TTC549 (cell line): ENCODE results near the gene RAB25.
A peak's percentile ranks its signal among the peaks of the same experiment; 100 is the strongest.

Experiments
- FAIRE-seq: peaks from 2 replicates; lab custom pipeline; 2012; peaks lifted over from hg19 to GRCh38; lab: Jason Lieb, UNC

RAB25 gene

DNA sequence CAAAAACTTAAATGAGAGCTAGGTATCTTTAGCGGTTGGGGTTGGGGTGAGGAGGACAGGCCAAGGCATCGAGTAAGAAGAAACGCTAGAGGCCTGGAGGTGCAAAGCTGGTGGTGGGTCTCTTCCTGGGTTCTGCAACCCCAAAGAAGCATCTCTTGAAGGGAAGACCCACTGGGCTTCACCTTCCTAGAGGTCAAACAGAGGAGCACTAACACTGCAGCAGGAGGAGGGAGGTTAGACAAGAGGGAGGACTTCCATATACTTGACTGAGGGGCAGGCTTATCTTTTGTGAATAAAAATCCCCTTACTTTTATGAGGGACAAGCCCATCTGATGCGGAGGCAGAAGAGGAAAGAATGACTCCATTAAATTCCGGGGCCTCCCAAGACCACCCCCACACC lies 18.8 kb downstream of the RAB25 start:
- FAIRE-seq, result no peak

- no peak for FAIRE-seq
Observed at GRCh38 chr1:156080241-156080862, 19.4 kb downstream of the RAB25 start.

DNA sequence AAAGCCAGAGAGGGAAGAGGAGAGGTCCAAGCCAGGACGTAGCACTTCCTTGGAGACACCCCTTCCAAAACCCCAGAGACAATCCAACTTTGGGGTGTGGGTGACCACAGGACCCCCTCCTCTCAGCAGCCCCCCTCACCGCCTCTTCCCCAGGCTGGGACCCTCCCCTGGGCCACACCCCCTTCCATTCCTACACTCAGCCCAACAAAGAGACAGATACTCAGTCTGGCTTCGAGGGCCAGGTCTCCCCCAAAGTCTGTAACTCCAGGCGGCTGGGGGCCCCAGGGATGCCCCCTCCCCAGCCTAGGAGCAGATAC lies 19.9 kb downstream of the RAB25 start:
- FAIRE-seq, result no peak

GRCh38 chr1:156081180-156081916 lies 20.4 kb downstream of the RAB25 start:
- no peak for FAIRE-seq

DNA sequence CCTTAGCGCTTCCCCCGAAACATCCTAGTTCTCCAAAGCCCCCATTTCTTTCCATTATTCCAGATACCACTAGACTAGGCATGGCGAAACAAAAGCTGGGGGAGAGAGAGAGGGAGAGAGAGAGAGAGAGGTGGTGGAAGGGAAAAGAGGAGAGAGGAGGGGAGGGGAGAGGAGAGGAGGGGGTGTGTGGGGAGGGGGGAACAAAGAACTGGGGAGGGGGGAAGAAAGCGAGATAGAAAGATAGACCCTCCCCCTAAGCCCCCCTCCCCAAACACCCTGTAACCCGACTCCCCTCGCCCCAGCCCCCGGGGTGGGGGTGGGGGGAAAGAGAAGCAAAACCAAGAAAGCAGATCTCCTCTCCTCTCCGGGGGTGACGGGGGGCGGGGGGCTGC lies 21.0 kb downstream of the RAB25 start:
- FAIRE-seq, result no peak

GRCh38 chr1:156082309-156083091 lies 21.5 kb downstream of the RAB25 start, which contains the start of gene MEX3A:
MEX3A (minus strand) TSS chr1:156082465; CDS start chr1:156081998, 467 bp downstream.
- FAIRE-seq, result peak; percentile 41

DNA sequence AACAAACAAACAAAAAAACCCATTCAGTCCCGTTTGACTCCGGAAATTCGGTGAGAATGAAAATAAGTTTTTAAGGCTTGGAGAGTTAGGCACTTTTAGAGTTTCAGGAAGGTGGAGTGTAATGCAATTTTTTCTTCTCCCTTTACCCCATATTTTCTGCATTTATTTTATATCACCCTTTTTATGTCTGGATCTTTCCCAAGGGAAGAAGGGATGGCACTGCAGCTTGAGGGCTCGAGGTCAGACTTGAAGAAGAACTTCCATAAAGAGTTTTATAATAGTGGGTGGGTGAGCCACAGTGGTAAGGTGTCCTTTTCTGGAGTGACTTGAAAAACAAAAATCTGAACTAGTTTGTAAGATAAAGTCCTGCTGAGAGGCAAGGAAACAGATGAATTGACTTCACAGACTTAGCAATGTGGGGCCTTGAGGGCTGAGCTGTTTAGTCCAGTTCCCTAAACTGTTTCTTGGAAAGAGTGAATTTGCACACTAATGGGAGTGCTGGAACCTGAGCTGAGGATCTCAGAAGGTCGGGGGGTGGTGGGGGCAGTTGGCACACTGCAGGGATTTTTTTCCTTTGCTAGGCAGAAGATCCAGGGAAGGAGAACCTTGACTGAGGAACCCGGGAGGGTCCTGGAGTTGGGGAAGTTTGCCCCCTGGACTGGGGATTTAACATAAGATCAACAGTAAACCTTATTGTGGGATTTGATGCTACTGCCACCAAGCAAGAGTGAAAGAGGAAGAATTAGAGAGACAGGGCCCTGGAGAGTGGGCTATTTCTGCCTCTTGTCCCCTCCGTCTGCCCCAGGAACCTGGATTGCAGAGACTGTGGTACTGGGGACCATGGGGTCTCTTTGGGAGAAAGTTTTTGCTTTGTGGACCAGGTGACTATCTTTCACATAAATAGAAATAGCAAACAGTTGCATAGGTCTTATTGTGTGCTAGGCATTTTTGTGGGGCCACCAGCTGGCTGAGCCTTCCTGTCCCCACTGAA lies 23.1 kb downstream of the RAB25 start:
- FAIRE-seq, result no peak

DNA sequence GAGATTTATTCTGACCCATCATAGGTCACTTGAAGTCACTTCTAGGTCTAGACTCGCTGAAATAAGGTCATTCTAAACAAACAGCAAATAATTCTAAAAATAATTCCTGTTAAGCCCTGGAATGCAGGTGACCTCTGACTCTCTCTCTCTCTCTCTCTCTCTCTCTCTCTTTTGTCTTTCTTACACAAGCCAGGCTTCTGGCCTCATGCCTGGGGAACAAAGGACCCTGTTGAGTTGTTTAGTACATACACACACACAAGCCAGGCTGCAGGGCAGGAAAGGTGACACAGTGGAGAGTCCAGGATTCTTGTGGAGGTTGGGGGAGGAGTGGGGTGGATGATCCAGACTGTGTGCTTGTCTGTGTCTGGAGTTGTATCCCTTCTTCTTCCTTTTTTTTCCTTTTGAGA lies 25.3 kb downstream of the RAB25 start:
- FAIRE-seq, result no peak

DNA sequence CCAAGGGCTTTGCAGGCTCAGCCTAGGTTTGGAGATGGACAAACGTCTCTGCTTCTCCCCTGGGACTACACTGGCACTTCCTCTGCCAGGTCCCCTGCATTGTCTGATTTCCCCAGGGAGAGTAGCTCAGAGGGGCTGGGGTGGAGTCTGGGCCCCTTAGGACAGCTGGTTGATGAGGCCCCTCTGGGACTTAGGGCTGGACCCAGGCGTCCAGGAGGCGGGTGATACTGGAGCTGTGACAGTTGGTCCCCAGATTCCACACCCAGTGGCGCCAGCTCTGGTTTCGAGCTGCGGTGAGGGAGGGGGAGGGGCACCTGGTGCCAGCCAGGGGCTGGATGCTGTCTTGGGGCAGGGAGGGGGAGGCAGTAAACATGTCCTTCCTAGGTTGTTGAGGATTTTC lies 28.7 kb downstream of the RAB25 start:
- no peak for FAIRE-seq

- no peak for FAIRE-seq
Observed at GRCh38 chr1:156090138-156090839, 29.3 kb downstream of the RAB25 start.

DNA sequence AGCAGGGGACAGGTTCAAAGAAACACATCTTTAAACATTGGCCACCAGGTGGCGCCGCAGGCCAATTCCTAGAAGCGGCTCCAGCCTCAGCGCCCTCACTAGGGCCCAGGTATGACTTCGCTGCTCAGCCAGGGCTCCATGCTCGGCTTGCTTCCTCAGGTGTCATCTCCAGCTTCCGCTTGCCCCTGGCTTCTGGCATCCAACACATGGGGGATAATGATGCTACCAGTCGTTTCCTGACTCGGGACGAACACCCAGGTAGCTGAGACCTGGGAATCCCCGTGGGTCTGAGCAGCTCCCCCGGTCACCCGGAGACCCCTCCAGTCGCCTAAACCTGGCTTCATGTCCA lies 29.9 kb downstream of the RAB25 start:
- no peak for FAIRE-seq

DNA sequence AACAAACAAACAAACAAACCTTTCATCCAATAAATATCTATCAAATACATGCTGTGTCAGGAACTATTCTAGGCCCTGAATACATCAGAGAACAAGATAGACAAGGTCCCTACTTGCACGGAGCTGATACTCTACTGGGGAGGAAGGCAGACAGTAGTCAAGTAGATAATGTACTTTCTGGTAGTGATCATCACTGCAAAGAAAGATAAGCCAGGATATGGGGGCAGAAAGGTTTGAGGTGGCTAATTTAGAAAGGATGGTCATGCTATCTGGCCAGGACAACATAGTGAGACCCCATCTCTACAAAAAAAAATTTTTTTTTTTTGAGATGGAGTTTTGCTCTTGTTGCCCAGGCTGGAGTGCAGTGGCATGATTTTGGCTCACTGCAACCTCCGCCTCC lies 30.6 kb downstream of the RAB25 start:
- FAIRE-seq, result no peak

DNA sequence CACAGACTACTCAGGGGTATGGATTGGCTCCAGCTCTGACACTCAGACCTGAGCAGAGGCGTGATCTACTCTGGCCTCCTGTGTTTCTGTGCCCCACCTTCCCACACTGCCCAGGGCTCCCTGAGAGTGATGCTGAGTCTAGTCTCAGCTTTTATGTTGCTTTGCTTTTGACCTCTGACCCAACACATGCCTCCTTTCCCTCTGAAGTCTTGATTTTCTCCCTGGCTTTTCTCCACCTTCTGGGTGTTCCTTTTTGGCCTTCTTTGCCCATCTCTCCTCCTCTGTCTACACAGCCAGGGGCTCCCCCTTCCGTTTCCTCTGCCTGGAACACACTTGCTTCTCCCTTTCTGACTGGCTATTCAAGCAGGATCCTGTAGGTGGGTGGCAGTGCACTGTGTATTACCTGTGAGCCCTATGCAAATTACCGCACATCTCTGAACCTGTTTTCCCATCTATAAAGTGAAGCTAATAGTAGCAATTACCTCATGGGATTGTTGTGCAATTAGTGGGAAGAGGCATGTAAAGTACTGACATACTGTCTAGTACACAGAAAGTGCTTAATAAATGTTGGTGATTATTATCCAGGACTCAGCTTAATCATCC lies 35.0 kb downstream of the RAB25 start:
- no peak for FAIRE-seq

- FAIRE-seq, result peak; percentile 68
Observed at GRCh38 chr1:156096640-156097391, 35.9 kb downstream of the RAB25 start.

GRCh38 chr1:156097499-156098178 lies 36.7 kb downstream of the RAB25 start:
- FAIRE-seq, result no peak

DNA sequence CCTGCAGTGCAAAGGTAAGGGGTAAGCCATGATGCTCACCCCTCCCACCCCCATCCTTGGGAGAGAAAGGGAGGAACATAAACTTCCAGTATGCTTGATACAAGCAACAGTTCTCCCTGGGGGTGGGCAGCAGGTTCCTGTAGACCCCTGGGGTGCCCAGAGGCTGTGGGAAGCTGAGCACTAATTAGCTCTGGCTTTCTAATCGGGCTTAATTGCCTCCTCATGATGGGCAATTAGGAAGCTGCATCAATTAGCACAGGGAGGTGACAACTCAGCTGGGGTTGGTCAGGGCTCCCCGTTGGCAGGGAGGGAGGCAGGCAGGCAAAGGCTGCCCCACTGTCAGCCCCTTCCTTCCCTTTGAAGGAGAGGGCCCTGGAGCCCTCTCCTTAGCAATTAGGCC lies 37.8 kb downstream of the RAB25 start:
- no peak for FAIRE-seq

GRCh38 chr1:156099282-156099681 lies 38.3 kb downstream of the RAB25 start:
- FAIRE-seq, result no peak

GRCh38 chr1:156100205-156100995 lies 39.4 kb downstream of the RAB25 start:
- no peak for FAIRE-seq

DNA sequence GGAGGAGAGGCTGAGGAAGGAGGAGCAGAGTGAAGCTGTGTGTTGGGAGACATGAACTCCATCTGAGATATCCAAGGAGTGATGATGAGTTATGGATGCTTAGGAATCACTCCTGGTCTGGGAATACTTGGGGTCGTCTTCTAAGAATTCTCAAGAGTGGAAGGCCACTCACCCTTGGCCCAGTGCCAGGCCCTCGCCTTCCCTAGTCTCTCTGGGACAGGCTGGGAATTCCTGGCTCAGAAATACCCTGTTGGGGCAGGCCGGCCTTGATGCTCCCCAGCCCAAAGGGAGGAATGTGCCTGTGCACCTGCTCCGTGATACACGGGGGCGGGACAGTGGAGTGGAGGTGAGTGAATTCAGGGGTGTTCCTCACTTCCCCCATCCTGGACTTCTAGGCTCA lies 40.9 kb downstream of the RAB25 start:
- no peak for FAIRE-seq
